ENCODE measurements around the gene ZNF831.

The ZNF831 gene

DNA sequence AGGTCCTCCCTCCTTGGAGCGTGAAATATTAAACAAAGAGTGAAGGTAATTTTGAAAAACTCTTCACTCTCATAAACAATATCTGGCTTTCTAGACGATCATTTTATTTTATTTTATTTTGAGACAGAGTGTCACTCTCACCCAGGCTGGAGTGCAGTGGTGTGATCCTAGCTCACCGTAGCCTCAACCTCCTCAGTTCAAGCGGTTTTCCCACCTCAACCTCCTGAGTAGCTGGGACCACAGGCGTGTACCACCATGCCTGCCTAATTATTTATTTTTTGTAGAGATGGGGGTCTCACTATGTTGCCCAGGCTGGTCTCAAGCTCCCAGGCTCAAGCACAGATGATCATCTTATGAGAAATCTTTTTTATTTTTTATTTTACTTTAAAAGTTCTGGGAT lies 16.4 kb downstream of the ZNF831 start:
- no peak for DNase-seq (ENCODE audit: low spot score)

DNA sequence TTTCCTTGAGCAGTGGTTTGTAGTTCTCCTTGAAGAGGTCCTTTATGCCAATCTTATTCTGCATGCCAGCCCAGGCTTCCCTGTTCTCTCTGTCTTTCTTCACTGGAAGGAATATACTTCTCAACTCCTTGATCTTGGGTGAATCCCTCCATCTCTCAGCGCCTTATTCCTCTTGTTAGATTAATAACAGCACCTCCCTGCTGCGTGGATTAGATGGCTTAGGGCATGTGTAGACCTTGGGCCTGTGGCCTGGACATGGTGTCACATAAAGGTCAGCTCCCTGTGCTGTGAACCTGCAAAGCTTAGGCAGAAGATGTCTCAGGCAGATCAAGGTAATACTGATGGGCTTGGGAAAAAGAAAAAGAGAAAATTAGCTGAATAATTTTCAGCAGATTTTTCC lies 18.3 kb downstream of the ZNF831 start:
- DNase-seq (ENCODE audit: low spot score), result no peak

DNA sequence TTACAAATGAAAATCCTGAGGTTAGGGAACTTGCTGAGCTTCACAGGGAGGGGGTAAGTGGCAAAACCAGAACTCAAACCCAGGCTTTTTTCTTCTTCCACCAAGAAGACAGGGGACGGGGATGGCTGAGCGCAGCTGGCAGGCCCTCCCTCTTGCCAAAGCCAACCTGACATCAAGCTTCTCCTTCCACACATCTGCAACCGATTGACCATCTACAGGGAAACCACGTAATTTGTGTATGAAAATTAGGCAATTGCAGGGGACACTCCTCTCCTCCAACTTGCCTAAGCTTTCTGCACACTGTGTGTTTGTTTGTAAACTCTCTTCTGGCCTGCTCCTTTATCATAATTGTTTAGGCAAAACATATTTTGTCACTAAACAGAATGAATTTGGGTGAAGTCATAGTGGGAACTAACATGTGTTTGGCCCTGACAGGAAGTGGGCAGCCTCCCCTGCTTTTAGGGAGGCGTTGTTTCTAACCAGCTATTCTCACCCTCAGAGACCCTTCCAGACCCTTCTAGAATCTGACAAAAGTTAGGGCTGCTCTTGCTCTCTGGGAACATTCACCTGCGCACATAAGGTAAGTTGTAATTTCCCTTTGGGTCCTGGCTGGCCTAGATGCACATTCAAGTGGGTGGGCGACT lies 18.9 kb downstream of the ZNF831 start:
- no peak for DNase-seq (ENCODE audit: low spot score)

DNA sequence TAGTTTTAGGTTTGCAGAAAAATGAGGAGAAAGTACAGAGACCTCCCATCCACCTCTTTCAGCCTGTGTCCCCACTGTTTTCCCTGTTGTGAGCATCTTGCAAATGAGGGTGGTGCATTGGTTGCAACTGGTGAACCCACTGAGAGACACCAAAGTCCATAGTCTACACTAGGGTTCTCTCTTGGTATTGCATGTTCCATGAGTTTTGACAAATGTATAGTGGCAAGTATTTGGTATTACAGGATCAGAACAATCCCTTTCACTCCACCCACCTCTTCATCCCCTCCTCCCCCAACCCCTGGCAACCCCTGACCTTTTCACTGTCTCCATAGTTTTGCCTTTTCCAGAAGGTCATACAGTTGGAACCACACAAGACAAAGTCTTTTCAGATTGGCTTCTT lies 20.1 kb downstream of the ZNF831 start:
- DNase-seq (ENCODE audit: low spot score), result no peak

DNA sequence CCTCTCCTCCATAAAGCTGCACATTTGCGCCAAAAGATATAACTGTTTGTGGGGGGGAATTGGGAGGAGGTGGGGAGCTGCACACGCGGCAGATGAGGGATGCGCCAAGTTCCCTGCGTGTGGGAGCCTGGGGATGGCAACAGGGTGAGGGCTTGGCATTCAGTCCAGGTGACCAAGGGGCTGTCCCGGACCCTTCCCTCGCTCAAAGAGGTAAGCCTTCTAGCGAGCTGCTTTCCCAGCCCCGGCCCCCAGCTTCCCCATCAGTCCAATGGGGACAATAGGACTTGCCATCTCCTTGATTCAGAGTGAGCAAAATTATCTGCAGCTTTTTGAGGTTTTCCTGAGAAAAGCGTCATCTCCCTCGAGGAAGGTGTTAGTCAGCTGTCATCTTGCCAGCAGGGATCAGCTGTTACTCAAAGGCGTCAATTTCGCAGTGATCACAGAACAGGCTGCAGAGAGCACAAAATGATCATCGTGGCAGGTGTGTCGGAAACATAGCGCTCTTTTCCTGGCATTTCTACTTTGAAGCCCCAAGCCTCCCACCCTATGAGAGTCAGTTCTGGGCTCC lies 21.3 kb downstream of the ZNF831 start:
- no peak for DNase-seq (ENCODE audit: low spot score)

DNA sequence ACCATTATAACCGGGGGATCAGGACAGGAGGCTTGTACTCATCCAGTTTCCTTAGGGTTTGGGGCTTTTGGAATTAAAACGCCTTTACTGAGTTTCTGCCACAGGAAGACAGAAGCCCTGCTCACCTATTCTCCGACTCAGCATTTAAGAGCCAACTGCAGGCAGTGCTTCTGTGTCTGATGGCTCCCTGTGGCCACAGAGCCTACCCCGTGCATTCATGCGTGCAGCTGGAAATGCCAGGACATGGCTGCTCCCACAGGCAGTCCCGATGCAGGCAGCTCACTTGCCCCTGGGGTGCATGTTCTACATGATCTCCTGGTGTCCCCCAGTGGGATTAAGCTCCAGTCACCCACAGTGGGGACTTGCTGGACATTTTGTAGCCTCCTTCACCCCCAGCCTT lies 22.2 kb downstream of the ZNF831 start:
- DNase-seq (ENCODE audit: low spot score), result no peak

DNA sequence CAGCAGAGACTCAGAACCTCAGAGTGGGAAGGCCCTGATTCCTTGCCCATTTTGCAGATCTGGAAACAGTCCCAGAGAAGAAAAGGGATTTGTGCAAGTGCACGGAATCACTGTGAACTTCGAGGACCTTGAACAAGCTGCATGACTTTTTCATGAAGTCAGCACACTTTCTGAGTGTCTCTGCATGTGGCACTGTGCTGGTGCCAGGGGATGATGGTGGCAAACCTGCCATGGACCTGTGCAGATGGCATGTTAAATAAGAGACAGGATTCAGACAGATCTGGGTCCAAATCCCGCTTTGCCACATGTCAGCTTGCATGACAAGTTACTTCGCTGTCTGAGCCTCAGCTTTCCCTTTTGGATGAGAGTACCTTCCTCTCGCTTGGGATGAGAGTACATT lies 26.8 kb downstream of the ZNF831 start:
- DNase-seq (ENCODE audit: low spot score), result no peak

DNA sequence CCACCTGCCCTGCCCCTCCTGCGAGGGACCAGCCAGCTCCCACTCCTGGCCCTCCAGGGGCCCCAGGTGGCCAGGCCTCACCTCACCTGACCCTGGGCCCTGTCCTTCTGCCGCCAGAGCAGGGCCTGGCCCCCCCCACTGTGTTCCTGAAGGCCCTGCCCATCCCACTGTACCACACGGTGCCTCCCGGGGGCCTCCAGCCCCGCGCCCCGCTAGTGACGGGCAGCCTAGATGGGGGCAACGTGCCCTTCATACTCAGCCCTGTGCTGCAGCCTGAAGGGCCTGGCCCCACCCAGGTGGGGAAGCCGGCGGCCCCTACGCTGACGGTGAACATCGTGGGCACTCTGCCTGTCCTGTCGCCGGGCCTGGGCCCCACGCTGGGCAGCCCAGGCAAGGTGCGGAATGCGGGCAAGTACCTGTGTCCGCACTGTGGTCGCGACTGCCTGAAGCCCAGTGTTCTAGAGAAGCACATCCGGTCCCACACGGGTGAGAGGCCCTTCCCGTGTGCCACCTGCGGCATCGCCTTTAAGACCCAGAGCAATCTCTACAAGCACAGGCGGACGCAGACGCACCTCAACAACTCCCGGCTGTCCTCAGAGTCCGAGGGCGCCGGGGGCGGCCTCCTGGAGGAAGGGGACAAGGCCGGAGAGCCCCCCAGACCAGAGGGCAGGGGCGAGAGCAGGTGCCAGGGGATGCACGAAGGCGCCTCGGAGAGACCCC lies 27.6 kb downstream of the ZNF831 start:
- DNase-seq (ENCODE audit: low spot score), result no peak

DNA sequence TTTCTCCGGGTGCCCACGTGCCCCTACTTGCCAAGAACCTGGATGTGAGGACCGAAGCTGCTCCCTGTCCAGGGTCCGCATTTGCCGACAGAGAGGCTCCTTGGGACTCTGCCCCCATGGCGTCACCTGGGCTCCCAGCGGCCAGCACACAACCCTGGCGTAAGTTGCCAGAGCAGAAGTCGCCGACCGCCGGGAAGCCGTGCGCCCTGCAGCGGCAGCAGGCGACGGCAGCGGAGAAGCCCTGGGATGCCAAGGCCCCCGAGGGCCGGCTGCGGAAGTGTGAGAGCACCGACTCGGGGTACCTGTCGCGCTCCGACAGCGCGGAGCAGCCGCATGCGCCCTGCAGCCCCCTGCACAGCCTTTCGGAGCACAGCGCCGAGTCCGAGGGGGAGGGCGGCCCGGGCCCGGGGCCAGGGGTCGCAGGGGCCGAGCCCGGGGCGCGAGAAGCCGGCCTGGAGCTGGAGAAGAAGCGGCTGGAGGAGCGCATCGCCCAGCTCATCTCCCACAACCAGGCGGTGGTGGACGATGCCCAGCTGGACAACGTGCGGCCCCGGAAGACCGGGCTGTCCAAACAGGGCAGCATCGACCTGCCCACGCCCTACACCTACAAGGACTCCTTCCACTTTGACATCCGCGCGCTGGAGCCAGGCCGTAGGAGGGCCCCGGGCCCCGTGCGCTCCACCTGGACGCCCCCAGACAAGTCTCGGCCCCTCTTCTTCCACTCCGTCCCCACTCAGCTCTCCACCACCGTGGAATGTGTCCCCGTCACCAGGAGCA lies 28.3 kb downstream of the ZNF831 start:
- DNase-seq (ENCODE audit: low spot score), result no peak

DNA sequence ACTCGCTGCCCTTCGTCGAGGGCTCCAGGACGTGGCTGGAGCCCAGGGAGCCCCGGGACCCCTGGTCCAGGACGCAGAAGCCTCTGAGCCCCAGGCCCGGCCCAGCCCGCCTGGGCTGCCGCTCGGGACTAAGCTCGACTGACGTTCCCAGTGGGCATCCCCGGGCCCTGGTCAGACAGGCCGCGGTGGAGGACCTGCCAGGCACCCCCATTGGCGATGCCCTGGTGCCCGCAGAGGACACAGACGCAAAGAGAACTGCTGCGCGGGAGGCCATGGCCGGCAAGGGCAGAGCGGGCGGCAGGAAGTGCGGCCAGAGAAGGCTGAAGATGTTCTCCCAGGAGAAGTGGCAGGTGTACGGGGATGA lies 28.9 kb downstream of the ZNF831 start:
- no peak for DNase-seq (ENCODE audit: low spot score)

DNA sequence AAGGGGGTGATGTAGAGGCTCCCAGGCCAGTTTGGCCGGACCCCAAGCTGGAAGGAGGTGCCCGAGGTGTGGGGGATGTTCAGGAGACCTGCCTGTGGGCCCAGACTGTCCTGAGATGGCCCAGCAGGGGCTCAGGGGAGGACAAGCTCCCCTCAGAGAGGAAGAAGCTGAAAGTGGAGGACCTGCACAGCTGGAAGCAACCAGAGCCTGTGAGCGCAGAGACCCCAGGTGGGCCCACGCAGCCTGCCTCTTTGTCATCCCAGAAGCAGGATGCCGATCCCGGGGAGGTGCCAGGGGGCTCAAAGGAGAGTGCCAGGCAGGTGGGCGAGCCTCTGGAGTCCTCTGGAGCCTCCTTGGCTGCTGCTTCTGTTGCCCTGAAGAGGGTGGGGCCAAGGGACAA lies 29.7 kb downstream of the ZNF831 start:
- DNase-seq (ENCODE audit: low spot score), result no peak

DNA sequence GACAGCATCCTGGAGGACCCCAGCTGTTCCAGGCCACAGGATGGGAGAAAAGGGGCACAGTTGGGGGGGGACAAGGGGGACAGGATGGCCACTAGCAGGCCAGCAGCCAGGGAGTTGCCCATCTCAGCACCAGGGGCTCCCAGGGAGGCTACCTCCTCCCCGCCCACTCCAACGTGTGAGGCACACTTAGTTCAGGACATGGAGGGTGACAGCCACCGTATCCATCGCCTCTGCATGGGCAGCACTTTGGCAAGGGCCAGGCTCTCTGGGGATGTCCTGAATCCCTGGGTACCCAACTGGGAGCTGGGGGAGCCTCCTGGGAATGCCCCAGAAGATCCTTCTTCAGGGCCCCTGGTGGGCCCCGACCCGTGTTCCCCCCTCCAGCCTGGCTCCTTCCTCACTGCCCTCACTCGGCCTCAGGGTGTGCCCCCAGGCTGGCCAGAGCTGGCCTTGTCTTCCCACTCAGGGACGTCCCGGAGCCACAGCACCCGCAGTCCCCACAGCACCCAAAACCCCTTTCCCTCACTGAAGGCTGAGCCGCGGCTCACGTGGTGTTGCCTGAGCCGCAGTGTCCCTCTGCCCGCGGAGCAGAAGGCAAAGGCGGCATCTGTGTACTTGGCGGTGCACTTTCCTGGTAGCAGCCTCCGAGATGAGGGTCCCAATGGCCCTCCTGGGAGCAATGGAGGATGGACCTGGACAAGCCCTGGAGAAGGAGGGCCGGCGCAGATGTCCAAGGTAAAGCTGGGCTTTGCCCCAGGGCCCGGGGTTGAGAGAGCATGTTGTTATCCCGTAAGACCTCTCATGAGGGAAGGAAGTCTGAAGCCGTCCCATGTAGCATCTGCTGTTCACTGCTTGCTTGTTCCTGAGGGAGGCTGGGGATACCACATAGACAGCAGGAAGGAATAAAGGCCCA lies 30.7 kb downstream of the ZNF831 start:
- DNase-seq (ENCODE audit: low spot score), result no peak

DNA sequence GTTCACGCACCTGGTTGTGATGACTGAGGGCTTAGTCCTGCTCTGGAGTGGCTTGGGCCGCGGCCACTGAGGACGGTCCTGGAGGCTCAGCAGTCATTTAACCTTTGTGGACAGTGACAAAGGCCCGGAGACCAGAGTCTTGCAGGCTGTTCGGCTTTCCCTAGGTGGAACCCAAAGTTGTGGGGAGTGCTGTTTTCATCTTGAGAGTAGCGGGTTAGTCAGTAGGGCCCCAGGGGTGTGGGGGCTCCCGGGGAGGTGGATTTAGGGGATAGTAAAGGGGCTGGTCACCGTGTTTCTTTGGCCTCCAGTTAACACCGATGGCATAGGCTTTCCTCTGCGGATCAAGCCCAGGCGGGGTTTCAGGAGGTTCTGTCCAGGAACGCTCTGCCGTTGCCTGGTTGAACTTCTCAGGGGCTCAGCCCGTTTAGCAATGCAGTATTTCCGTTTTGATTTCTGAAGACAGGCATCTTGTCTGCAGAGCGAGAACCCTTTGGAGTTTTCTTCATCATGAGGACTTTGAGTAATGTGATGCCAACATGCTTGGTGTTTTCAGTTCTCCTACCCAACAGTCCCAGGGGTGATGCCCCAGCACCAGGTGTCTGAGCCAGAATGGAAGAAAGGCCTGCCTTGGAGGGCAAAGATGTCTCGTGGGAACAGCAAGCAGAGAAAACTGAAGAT lies 31.8 kb downstream of the ZNF831 start:
- no peak for DNase-seq (ENCODE audit: low spot score)

DNA sequence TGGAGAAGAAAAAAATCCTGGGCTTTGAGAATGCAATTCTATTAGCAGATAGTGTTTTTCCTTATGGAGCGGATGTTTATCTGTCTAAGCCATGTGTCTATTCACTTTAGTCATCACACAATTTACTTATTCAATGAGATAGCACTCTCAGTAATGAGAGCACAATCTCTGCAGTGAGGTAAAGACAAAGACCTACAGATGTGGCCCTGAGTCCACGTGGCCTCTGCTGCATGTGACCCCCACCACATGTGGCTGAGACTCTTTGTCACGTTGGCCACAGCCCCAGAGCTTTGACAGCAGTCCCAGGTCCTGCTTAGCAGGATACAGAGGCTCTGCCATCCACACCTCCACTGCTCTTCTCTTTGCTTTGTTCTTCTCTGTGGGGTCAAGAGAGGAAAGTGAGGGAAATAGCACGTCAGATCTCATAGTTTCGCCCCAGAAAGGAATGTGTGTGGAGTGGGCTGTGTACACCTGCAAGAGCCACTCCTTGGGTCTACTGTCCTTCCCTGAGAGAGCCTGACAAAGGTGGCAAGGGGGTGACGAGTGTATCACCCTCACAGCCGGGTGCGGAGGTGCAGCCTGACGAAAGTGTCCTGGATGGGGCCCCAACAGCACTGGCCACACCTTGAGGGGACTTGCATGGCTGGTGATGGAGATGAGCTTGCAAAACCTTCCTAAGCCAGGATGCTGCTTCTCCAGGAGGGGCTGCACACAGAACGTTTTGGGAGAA lies 40.7 kb downstream of the ZNF831 start:
- no peak for DNase-seq (ENCODE audit: low spot score)

DNA sequence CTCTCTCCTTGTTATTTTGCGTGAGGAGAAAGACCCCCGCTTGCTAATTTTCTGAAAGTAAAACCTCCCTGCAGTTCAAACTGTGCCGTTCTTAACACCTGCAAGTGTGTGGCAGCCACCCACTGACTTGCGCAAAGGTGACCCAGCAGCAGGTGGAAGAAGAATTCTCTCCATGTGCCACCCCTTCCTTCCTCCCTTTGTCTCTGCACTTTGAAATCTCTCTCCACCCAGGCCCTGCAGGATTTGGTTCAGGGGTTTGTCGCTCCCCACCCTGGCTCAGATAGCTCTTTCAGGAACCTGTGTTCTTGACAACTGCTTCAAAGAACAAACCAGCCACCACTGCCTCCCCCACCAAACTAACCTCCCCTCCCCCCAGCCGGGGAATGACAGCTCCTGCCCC lies 41.4 kb downstream of the ZNF831 start:
- DNase-seq (ENCODE audit: low spot score), result no peak

DNA sequence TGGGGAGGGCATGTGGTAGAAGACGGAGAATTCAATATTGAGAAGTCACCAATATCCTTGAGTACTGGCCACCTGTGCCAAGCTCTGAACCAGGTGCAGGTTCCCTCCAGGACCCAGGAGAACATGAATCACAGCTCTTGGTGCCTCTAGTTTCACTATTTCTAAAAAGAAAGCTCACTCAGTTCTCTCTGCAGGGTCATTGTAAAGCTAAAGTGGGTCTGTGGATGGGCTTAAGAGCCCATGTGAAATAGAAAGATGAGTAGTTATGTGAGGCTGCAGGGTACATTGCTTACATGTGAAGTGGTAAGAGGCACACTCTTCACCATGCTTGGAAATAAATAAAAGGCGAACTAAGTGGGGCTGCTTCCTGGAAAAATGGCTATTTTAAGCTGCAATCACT lies 43.6 kb downstream of the ZNF831 start:
- DNase-seq (ENCODE audit: low spot score), result no peak

DNA sequence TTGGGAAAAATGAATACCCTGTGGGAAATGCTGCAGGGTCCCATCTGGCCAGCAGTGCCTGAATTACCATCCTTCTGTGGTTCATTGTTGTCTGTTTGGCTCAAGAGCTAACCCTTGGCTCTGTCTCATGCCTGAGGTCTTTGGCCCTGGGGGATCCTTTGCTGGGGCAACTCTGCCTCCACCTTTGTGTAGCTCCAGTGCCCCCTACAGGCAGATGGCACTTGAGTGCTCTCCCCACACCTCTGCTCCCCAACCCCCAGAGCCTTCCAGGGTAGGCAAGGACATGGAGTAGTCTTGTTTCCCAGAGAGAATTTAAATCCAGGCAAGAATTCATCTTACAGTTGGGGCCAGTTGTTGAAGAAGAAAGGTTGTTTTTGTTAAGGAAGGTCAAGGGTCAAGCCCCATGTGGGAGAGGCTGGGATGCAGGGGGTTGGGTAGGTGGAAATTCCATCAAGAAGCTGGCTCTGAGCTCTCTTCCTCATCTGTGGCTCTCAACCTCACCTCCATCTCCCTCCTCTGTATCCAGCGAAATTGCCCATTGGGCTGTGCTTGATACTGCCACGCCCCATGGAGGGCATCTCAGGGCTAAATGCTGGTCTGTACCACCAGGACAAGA lies 44.2 kb downstream of the ZNF831 start:
- no peak for DNase-seq (ENCODE audit: low spot score)

DNA sequence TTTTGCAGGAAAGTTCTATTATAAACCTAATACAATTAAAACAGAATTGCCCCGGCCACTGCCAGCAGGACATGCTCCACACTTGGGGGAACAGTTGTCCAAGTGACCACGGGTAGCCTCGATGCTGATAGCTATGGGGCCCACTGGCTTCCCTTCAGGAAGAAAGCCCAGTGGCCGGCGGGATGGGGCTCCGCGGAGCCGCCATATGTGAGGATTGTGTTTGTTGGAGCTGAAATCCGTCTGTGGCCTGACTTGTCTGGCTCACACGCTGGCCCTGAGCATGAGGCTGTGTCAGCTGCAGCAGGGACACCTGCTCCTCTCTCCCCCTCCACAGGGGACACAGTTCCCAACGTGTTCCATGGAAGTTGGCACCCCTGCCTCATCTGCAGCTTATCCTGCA lies 46.6 kb downstream of the ZNF831 start:
- DNase-seq (ENCODE audit: low spot score), result no peak

DNA sequence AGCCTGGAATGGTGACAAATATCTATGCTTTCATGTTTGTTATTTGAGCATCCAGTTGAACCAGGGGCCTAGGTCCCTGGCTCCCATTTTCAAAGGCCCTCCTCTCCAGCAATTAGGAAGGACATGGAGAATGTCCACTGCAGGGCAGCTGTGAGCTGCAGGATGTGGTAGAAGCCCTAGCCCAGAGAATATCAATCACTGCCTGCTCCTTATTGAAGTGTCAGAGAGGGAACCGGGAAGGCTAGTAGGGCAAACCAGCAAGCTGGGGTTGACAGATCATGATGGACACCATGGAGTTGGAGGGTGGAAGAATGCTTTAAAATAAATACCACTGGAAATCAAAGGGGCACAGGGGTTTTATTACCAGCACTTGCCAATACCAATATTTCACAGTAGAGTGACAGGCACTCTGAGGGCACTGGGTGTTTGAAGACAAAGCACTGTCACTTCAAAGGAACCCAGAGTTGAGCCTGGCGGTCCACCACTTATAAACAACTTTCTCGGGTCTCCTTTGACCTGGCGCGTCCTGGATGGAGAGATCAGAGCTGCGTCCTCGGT lies 47.7 kb downstream of the ZNF831 start:
- no peak for DNase-seq (ENCODE audit: low spot score)

DNA sequence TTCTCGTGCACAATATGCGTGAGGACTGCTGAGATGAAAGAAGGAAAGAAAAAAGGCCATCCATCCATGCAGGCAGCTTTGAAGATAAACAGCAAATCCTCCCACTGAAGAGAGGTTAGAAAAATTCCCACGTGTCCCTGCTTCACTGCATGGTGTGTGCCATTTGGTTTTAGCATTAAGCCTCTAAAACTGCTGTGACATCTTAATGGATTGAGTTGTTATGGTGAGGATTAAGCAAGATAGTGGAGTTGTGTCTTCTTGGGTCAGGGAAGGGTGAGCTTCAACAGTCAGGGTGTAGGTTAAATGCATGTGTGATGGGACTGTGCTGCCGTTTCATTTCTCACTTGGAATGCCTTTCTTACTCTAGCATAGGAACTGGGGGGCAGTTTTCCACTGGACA lies 50.5 kb downstream of the ZNF831 start:
- DNase-seq (ENCODE audit: low spot score), result no peak
